CD4-positive, alpha-beta T cell (primary cell): ENCODE data around the gene PCDHAC2. TPM values are rescaled to one million over a fixed set of nuclear protein-coding genes. Genes with fewer than 3 reads are reported as not detected.
A peak's percentile ranks its signal among the peaks of the same experiment; 100 is the strongest.

ENCODE experiments used
- ATAC-seq: fragments of 200-7000 bp; cut with Tn5 transposase; one replicate; pipeline ENCODE4 v1.10.0; 2022; ENCODE audit warnings: mild to moderate bottlenecking; ENCODE audit not compliant: poor library complexity
- CTCF ChIA-PET: fragments of 350-600 bp; sonication (Branson Sonifier 250); formaldehyde crosslinking; loops from one replicate; lab custom pipeline; 2021; ENCODE audit warnings: antibody characterized with exemption, inconsistent platforms; lab: Charles Lee
- POLR2A ChIA-PET: fragments of 350-600 bp; sonication (Branson Sonifier 250); formaldehyde crosslinking; loops from one replicate; lab custom pipeline; 2021; ENCODE audit warnings: antibody characterized with exemption, inconsistent platforms; lab: Charles Lee
- DNase-seq, 14 experiments: peaks; one replicate each; pipeline ENCODE4 v3.0.0-alpha.2; 2013 to 2020; ENCODE audit warnings: mixed read lengths in 2 of 14
- H3K27ac ChIP-seq, 2 donors: one replicate each; pipeline versions ENCODE4 v1.5.1 to v1.7.0; 2013; ENCODE audit warnings: low read length in 2 of 2, low read depth in 1 of 2, mild to moderate bottlenecking in 1 of 2
- H3K27me3 ChIP-seq, 2 experiments: 1 replicate in 1 of 2; 2 replicates in 1 of 2; pipeline versions ENCODE4 v1.6.1 to v1.7.0; 2013; ENCODE audit warnings: low read length in 2 of 2, control low read depth in 1 of 2, mild to moderate bottlenecking in 1 of 2, moderate library complexity in 1 of 2; ENCODE audit not compliant: insufficient read depth in 2 of 2, control insufficient read depth in 1 of 2
- H3K36me3 ChIP-seq: one replicate; pipeline ENCODE4 v1.6.1; 2013; ENCODE audit warnings: low read length, control low read depth; ENCODE audit not compliant: insufficient read depth
- H3K4me1 ChIP-seq: one replicate; pipeline ENCODE4 v1.6.1; 2013; ENCODE audit warnings: low read length, control low read depth; ENCODE audit not compliant: insufficient read depth
- H3K4me3 ChIP-seq: one replicate; pipeline ENCODE4 v1.5.1; 2013; ENCODE audit warnings: mild to moderate bottlenecking, low read length, moderate library complexity
- H3K9me3 ChIP-seq, 2 experiments: 1 replicate in 1 of 2; 2 replicates in 1 of 2; pipeline versions ENCODE4 v1.6.1 to v1.7.0; 2013; ENCODE audit warnings: low read length in 2 of 2, mild to moderate bottlenecking in 2 of 2, control low read depth in 1 of 2, moderate library complexity in 1 of 2; ENCODE audit not compliant: control insufficient read depth in 1 of 2, insufficient read depth in 1 of 2
- H3K27ac Mint-ChIP-seq: one replicate; pipeline ENCODE4 v1.8.0; 2020; ENCODE audit warnings: mixed read lengths
- H3K27me3 Mint-ChIP-seq: one replicate; pipeline ENCODE4 v1.8.0; 2021; ENCODE audit warnings: mixed read lengths
- H3K36me3 Mint-ChIP-seq: one replicate; pipeline ENCODE4 v1.8.0; 2021; ENCODE audit warnings: low read depth, mixed read lengths
- H3K4me1 Mint-ChIP-seq: one replicate; pipeline ENCODE4 v1.8.0; 2021; ENCODE audit warnings: low read depth, mixed read lengths
- H3K4me3 Mint-ChIP-seq: one replicate; pipeline ENCODE4 v1.8.0; 2020; ENCODE audit warnings: mild to moderate bottlenecking, mixed read lengths
- H3K9me3 Mint-ChIP-seq: one replicate; pipeline ENCODE4 v1.8.0; 2020; ENCODE audit warnings: mixed read lengths
- intact Hi-C, 2 experiments: fragments of 100-400 bp; cut with DNase I in 1 of 2; cut with micrococcal nuclease in 1 of 2; formaldehyde crosslinking; loops; one replicate each; pipeline versions ENCODE4 v1.15.1 to v1.9.0; 2023 to 2025; cut with DNase I, micrococcal nuclease
- total RNA-seq, 174 experiments: library from RNA in 2 of 174; stranded (reverse) in 2 of 174; gene quantifications; one replicate each; pipeline ENCODE4 v1.2.3 and lab custom pipeline; 2021 to 2026
- TF ChIP-seq, protein P1 (sequence below): fragments of 200-600 bp; IDR thresholded peaks from one replicate; pipeline ENCODE4 v1.8.0; 2022; ENCODE audit warnings: antibody characterized with exemption, mild to moderate bottlenecking

PCDHAC2 gene
- total RNA-seq, 2 experiments from 2014 or later, result not detected

- H3K27ac Mint-ChIP-seq, result no peak overlapping the region
- POLR2A ChIA-PET, result no interaction called here
- ATAC-seq, result no peak
Observed at GRCh38 chr5:140926443-140927227, 39.6 kb upstream of the PCDHAC2 start.

GRCh38 chr5:140927228-140927573 lies 39.1 kb upstream of the PCDHAC2 start:
- H3K27me3 ChIP-seq, result peaks cover 35 to 45% of the 10 kb centered on the region in 2 experiments
- TF ChIP-seq, protein P1, sequence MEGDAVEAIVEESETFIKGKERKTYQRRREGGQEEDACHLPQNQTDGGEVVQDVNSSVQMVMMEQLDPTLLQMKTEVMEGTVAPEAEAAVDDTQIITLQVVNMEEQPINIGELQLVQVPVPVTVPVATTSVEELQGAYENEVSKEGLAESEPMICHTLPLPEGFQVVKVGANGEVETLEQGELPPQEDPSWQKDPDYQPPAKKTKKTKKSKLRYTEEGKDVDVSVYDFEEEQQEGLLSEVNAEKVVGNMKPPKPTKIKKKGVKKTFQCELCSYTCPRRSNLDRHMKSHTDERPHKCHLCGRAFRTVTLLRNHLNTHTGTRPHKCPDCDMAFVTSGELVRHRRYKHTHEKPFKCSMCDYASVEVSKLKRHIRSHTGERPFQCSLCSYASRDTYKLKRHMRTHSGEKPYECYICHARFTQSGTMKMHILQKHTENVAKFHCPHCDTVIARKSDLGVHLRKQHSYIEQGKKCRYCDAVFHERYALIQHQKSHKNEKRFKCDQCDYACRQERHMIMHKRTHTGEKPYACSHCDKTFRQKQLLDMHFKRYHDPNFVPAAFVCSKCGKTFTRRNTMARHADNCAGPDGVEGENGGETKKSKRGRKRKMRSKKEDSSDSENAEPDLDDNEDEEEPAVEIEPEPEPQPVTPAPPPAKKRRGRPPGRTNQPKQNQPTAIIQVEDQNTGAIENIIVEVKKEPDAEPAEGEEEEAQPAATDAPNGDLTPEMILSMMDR, result no peak
- H3K4me1 ChIP-seq, result peaks cover 20% of the 10 kb centered on the region
- ChIA-PET POLR2A (no interaction called here), CTCF (no interaction called here)
- H3K4me3 Mint-ChIP-seq, result peak overlapping the region; percentile 62
- H3K4me3 ChIP-seq, result peak overlapping the region; percentile 41
- H3K36me3 ChIP-seq, result no peaks in the 10 kb centered on the region
- no peak overlapping the region for H3K27ac ChIP-seq
- H3K27me3 Mint-ChIP-seq, result peaks cover 77% of the 10 kb centered on the region
- no peaks in the 10 kb centered on the region for H3K36me3 Mint-ChIP-seq
- H3K27ac Mint-ChIP-seq, result no peak overlapping the region
- DNase-seq, result no peak
- peaks cover 10% of the 10 kb centered on the region for H3K4me1 Mint-ChIP-seq
- ATAC-seq, result no peak
- H3K9me3 ChIP-seq, result peaks cover 0 to 27% of the 10 kb centered on the region in 2 experiments
- no peaks in the 10 kb centered on the region for H3K9me3 Mint-ChIP-seq
- intact Hi-C loops, result no loop called here

More at GRCh38 chr5:140926443-140927227, 39.6 kb upstream of the PCDHAC2 start:
- Mint-ChIP-seq H3K36me3 (no peaks in the 10 kb centered on the region), H3K9me3 (no peaks in the 10 kb centered on the region), H3K4me3 (peak overlapping the region; percentile 62), H3K4me1 (peaks cover 10% of the 10 kb centered on the region), H3K27me3 (peaks cover 81% of the 10 kb centered on the region)
- Histone ChIP-seq H3K27ac (no peak overlapping the region), H3K4me1 (peaks cover 20% of the 10 kb centered on the region), H3K27me3 (peaks cover 35 to 45% of the 10 kb centered on the region in 2 experiments), H3K4me3 (peak overlapping the region; percentile 41), H3K9me3 (peaks cover 0 to 27% of the 10 kb centered on the region in 2 experiments), H3K36me3 (no peaks in the 10 kb centered on the region)
- intact Hi-C loops, result no loop called here
- TF ChIP-seq, protein P1, result no peak
- DNase-seq, result peak in 4 of 14 experiments; percentile 2 to 45 (median 28)
- CTCF ChIA-PET, result no interaction called here

DNA sequence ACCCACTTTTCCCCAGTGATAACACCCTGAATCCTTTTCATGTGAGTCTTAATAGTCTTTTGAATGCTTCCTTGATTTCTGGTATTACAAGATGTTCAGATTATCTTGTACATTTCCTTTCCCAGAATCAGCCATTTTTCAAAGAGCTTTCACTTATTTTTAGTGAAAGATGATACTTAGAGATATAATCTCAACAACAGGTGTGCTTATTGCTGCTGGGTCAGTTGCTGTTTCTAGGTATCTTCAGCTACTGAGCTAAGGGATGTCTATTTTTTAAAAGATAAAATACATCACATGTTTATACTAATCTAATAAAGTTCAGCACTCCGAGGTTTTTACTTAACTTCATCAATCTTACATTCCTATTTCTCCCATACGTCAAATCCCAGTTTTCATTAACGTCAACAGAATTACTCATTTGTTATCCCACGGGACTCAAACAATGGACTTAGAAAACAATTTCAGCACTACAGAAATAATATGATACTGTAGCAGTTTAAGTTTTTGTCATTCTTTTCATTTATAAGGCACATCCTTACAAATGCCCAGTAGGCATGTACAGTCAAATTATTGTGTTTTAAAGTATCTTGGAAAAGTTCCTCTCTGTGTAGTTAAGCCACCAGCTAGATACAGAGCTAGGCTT lies 31.2 kb upstream of the PCDHAC2 start:
- CTCF ChIA-PET, result no interaction called here

More for the DNA sequence above, 31.2 kb upstream of the PCDHAC2 start:
- Histone ChIP-seq H3K4me3 (no peak overlapping the region), H3K9me3 (no peaks in the 10 kb centered on the region), H3K4me1 (no peaks in the 10 kb centered on the region), H3K36me3 (no peaks in the 10 kb centered on the region), H3K27ac (no peak overlapping the region), H3K27me3 (no peaks in the 10 kb centered on the region)
- Mint-ChIP-seq H3K27me3 (peaks cover 17% of the 10 kb centered on the region), H3K4me3 (no peak overlapping the region), H3K4me1 (no peaks in the 10 kb centered on the region), H3K9me3 (no peaks in the 10 kb centered on the region), H3K36me3 (no peaks in the 10 kb centered on the region), H3K27ac (no peak overlapping the region)
- TF ChIP-seq, protein P1, result no peak
- no peak for DNase-seq
- intact Hi-C loops, result no loop called here
- ATAC-seq, result no peak
- POLR2A ChIA-PET, result no interaction called here
